ENCODE data around the gene INHA.

INHA gene

DNA sequence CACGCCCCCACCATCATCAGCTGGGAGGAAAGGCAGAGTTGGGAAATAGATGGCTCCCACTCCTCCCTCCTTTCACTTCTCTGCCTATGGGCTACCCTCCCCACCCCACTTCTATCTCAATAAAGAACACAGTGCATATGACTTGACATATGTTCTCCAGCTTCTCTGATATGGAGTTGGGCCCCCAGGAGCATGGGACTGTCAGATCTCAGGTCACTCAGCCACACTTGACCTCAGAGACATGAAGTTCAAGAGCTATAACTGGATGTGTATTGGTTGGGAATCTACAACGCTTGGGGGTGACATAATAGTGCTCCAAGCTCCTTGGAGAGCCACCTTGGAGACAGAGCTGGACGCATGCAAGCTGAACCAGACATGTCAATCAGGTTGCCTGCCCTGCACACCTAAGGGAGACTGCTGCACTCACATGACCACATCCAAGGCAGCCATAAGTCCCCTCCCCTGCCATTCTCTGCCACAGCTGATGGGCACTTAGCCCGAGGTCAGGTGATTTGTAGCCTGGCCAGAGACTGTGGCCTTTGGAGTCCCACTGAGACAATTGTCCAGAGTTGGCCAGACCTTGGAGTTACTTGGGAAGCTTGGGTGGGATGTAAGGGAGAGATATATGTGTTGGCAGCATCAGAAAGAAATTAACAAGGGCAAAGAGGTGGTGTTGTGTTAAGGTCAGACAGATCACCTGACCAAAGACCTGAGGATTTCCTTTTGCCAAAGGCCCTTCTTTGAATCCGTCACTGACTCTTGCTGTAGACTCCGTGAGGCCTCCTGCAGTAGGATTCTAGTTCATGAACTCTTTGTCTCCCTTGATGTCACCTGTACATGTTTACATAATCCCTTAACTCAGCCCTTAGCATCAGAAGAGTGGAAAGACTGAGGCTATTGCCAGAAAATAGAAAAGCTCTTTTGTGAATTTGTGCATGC lies 3.7 kb downstream of the INHA start:
- DNase-seq, result no peak

GRCh38 chr2:219576505-219577388 lies 4.6 kb downstream of the INHA start:
- no peak for DNase-seq

DNA sequence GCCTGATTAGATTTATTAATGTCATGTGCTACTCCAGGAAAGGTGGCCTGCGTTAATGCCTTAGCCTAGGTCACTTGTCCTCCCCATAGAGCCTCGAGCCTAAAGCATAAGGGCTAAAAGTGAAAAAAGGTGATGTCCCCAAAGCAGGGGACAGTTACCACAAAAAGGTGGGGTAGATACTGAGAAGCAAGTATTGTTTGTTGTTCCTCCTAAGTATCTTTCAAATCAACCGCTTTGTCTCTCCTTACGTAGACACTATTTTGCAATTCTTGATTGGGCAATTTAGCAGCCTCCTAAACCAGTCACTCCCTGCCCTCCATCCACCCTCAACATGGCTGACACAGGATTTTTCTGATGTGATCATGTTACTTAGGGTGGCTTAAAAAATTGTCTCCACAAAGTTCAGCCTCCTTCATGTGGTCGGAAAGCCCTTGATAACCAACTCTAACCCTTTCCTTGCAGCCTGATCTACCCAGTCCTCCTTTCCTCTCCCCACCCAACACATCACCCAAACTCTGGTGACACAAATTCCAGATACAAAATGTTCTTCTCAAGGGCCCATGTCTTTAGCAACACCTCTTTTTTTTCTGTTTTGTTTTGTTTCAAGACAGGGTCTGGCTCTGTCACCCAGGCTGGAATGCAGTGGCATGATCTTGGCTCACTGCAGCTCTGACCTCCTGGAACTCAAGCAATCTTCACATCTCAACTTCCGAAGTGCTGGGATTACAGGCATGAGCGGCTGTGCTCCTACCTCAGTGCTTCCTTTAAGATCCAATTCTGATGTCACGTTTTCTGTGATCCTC lies 6.9 kb downstream of the INHA start:
- DNase-seq, result no peak

GRCh38 chr2:219581346-219581745 lies 9.2 kb downstream of the INHA start:
- DNase-seq, result no peak

GRCh38 chr2:219591091-219591490 lies 19.0 kb downstream of the INHA start:
- DNase-seq, result no peak

GRCh38 chr2:219592736-219593135 lies 20.6 kb downstream of the INHA start:
- DNase-seq, result no peak

- DNase-seq, result no peak
Measured at GRCh38 chr2:219593154-219593553, 21.0 kb downstream of the INHA start.

DNA sequence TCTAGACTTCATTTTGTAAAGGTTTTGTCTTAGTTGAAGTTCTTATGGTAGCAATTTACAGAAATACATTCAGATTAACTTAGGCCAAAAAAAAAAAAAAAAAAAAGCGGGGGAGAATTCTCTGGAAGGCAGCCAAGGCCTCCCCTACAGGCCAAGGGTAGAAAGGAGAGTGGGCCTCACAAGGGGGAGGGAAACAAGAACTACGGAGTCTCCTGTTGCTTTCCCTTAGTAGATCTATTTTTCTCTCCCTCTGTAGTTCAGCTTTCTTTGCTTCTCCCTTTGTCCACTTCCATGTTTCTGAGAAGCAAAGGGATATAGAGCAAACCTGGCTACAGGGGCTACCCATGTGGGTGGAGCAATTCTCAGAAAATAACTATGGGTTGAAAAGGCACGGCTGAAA lies 23.1 kb downstream of the INHA start:
- no peak for DNase-seq

DNA sequence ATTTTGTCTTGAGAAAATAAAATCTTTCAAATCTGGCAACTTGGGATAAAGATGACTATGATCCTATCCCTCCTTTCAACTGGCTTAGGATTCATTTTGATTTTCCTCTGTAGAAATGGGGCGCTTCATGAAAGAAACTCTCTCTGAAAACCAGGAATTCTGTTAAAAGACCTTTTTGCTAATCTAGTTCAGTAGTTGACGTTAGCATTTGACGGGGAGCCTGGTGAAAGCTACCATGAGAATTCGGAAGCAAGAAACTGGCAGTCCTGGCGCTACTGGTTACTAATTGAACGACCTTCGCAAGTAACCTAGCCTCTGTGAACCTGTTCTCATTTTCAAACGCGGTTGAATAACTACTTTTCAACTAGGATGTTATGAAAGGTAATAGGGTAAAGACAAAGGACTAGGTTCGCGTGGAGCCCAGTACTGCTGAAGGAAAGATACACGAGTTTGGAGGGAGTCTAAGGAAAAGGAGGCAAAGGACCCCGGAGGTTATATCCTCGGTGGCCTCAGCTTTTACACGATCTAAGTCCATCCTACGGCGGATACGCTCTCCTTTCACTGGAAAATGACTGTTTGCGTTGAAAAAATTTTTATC lies 24.9 kb downstream of the INHA start:
- DNase-seq, result no peak

DNA sequence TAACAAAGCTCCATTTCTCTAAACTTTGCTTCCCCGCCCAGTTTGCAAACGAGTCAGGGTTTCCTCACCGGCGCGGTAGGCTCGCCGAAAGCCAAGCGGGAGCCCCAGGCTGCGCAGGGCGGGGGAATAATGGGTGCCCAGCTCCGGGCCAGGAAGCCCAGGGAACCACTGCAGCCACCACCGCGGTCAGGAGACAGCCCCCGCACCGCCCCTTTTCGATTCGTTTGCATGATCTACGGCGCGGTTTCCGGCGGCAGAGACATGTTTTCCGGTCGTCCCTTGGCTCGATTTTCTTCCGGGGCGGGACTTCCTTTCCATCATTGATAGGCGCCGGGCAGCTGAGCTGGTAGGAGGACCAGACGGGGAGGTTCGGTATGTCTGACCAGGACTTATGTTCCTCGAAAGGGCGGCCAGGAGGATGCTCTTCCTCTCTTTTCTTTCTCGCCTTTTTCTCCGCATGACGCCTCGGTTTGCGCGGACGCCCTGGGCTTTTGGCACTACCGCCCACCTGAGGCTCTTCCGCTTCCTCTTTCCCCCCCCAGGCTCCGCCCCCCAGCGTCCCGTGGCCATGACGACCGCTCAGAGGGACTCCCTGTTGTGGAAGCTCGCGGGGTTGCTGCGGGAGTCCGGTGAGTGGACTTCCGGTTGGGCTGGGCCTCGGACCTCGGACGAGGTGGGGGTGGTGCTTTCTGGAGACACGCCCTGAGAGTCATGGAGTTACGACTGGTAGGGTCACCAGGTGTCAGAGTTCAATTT lies 25.6 kb downstream of the INHA start, which contains the start of gene STK11IP:
STK11IP (plus strand) TSS at position 306 of the 756 bp plus-strand sequence; CDS start at position 569, 263 bp downstream.
- peak; percentile 87 for DNase-seq

DNA sequence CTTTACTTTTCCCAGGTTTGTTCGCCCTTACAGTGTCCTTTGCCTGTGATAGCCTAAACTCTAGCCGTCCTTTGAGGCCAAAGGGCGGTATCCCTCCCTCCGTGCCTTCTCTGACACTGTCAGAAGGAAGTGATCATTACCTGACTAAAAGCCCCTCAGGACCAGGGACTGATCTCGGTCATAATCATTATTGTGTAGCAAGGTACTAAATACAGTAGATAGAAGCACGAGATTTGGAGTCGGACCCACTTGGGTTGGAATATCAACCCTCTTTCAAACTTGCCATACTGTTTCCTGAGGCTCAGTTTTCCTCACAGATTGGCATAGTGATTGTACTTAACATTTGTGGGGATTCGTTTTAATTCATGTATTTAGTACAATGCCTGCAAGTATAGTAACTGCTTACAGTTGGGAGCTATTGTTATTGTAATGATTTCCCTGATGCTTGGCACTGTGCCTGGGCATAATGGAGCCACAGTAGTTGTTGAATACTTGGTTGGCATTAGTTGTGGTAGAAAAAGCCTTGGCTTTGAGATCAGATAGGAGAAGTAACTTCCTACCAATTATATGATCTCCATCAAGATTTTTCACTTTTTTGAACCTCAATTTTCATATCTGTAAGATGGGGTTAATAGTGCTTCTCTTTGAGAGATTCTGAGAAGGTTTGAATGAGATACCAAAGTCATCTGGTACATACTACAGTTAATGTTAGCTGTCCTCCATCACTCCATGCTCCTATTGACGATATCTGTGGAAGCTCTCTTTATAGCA lies 26.4 kb downstream of the INHA start:
- no peak for DNase-seq

DNA sequence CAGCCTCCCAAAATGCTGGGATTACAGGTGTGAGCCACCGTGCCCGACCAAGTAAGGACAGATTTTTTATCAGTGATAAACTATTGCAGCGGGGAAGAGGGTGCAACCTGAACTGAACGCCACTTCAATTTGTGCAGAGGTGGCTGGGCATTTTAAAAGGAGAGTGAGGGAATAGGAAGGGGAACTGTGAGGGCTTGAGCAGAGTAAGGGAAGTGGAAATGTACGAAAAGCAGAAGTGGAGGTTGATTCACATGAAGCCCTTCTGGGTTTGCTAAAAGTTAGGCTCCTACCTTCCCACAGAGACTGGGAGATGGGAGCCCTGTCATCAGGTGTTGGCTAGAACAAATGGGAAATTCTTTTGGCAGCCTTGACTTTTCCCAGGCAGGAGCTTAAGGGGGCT lies 31.7 kb downstream of the INHA start:
- no peak for DNase-seq

GRCh38 chr2:219605607-219605954 lies 33.5 kb downstream of the INHA start:
- DNase-seq, result no peak

GRCh38 chr2:219607931-219608330 lies 35.8 kb downstream of the INHA start:
- DNase-seq, result no peak

DNA sequence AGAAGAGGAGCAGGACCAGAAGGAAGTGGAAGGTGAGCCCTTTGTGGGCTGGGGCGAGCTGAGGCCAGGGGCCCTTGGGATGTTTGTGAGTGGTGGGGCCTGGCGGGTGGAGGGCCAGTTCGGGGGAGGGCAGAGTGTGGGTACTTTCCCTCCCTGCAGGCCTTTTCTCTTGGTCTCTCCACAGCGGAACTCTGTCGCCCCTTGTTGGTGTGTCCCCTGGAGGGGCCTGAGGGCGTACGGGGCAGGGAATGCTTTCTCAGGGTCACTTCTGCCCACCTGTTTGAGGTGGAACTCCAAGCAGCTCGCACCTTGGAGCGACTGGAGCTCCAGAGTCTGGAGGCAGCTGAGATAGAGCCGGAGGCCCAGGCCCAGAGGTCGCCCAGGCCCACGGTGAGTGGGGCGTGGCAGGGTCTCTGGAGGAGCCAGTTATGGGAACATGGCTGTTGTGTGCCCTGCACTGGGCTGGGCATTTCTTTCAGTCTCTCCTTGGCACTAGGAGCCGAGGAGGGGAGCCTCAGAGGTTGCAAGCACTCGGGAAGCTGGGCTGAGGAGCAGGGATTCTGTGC lies 36.4 kb downstream of the INHA start:
- DNase-seq, result no peak

DNA sequence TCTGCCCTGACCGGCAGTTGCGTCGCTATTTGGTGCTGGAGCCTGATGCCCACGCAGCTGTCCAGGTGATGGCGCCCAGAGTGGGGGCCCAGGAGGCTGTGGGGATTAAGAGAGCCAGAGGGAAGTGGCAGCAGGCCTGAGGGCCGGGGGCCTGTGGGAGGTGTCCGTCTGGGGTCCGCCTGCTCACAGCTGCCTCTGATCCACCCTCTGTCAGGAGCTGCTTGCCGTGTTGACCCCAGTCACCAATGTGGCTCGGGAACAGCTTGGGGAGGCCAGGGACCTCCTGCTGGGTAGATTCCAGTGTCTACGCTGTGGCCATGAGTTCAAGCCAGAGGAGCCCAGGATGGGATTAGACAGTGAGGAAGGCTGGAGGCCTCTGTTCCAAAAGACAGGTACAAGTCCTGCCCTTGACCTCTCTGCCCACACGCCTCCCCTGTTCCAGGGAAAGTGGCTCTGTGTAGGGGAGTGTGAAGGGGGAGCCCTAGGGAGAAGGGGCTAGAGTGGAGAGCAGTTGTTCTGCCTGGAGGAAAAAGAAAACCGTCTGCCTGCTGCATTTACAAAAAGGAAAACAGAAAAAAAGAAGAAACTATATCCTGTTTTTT lies 37.1 kb downstream of the INHA start:
- no peak for DNase-seq

GRCh38 chr2:219611306-219611705 lies 39.2 kb downstream of the INHA start:
- no peak for DNase-seq

GRCh38 chr2:219611866-219612576 lies 39.9 kb downstream of the INHA start:
- DNase-seq, result no peak

DNA sequence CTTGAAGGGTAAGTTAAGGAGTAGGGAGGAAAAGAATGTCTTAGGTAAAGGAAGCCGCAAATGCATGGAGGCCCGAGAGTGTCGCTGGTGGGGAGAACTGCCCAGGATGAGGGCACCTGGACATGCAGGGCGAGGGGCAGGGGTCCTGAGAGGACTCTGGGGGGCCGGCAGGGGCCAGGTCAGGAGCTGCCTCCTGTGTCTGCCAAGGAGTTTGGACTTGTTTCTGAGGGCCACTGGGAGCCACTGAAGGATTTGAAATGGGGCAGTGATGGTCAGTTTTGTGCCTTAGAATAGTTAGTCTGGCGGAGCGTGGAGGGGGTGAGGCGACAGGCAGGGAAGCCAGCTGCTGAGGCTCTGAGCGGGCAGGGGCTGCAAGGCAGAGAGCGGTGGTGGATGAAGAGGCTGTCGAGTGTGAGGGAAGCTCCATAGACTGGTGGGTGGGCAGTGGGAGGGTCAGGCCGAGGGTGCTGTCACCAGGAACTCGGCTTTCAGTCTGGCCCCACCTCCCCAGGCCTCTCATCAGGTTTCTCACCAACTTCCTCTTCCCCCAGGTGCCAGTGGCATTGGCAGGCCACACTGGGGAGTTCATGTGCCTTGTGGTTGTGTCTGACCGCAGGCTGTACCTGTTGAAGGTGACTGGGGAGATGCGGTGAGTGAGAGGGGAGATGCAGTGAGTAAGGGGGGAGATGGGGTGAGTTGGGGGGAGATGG lies 40.6 kb downstream of the INHA start:
- peak; percentile 5 for DNase-seq
